GM12873 (cell line): ENCODE results near the gene CLDN19.

ENCODE experiments used
- CTCF ChIP-seq: IDR thresholded peaks from 2 replicates; pipeline ENCODE4 v1.5.1; 2012; ENCODE audit warnings: low read depth, mild to moderate bottlenecking, moderate library complexity, low read length, control low read depth; ENCODE audit not compliant: insufficient read depth; ENCODE audit errors: missing control alignments

Gene CLDN19

GRCh38 chr1:42748461-42749410, 8.7 kb upstream of the CLDN19 start:
- no peak for TF ChIP-seq CTCF

GRCh38 chr1:42748021-42748420, 8.0 kb upstream of the CLDN19 start:
- no peak for TF ChIP-seq CTCF

- TF ChIP-seq CTCF: peak; percentile 88
Measured at GRCh38 chr1:42747125-42747524, 7.1 kb upstream of the CLDN19 start.

- no peak for TF ChIP-seq CTCF
Measured at GRCh38 chr1:42746436-42747105, 6.5 kb upstream of the CLDN19 start.

- no peak for TF ChIP-seq CTCF
Measured at GRCh38 chr1:42745851-42746250, 5.8 kb upstream of the CLDN19 start.

- no peak for TF ChIP-seq CTCF
Measured at GRCh38 chr1:42744148-42744413, 4.0 kb upstream of the CLDN19 start.

- TF ChIP-seq CTCF: no peak
Measured at GRCh38 chr1:42743317-42744147, 3.5 kb upstream of the CLDN19 start.
